Fibroblast of mammary gland (primary cell): ENCODE data around the gene ICE2.

ENCODE experiments used
- DNase-seq: peaks from one replicate; pipeline ENCODE4 v3.0.0-alpha.2; 2010; ENCODE audit warnings: low read depth
- H3K4me3 ChIP-seq: 2 replicates; pipeline ENCODE4 v1.5.1; 2011; ENCODE audit warnings: low read depth, mild to moderate bottlenecking, low read length, moderate library complexity; ENCODE audit not compliant: control insufficient read depth
- TF ChIP-seq, protein P1 (sequence below): conservative IDR thresholded peaks from 2 replicates; pipeline ENCODE4 v1.5.1; 2011; ENCODE audit warnings: low read depth, low read length, inconsistent platforms; ENCODE audit not compliant: control insufficient read depth, insufficient read depth

Gene ICE2

DNA sequence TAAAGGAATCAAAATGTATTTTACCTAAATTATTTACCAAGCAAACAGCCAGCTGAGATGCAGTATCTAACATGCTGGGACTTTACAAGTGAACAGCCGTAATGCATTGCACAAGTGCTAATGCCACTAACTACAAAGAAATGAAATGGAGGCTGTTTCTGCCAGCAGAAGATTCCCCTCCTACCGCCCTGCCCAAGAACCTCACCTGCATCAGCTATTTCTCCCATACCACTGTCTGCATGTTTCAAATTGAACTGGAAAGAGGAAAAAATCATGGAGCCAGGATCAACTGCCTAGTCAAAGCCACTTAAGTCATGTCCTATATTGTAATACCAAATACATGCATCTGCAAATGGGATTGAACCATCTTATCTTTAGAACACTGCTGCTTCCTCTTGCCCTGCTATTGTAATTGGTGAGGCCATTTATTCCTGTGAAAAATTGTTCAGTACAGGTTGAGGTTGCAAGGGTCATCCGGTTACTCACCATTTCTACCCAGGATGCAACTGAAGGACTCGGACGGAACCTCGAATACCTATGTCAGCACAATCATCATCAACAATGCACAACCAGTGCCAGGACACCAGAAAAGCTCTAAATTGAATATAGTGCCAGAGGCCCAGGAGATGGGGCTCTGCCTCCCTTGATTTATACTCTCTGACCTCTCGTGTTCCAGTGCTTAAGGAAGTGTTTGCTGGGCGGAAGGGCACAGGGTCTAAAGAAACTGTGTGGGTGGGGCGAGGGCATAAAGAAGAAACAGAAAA, 108.7 kb downstream of the ICE2 start:
- no peak overlapping the region for H3K4me3 ChIP-seq
- TF ChIP-seq, protein P1, sequence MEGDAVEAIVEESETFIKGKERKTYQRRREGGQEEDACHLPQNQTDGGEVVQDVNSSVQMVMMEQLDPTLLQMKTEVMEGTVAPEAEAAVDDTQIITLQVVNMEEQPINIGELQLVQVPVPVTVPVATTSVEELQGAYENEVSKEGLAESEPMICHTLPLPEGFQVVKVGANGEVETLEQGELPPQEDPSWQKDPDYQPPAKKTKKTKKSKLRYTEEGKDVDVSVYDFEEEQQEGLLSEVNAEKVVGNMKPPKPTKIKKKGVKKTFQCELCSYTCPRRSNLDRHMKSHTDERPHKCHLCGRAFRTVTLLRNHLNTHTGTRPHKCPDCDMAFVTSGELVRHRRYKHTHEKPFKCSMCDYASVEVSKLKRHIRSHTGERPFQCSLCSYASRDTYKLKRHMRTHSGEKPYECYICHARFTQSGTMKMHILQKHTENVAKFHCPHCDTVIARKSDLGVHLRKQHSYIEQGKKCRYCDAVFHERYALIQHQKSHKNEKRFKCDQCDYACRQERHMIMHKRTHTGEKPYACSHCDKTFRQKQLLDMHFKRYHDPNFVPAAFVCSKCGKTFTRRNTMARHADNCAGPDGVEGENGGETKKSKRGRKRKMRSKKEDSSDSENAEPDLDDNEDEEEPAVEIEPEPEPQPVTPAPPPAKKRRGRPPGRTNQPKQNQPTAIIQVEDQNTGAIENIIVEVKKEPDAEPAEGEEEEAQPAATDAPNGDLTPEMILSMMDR = no peak
- DNase-seq = peak; percentile 72

DNA sequence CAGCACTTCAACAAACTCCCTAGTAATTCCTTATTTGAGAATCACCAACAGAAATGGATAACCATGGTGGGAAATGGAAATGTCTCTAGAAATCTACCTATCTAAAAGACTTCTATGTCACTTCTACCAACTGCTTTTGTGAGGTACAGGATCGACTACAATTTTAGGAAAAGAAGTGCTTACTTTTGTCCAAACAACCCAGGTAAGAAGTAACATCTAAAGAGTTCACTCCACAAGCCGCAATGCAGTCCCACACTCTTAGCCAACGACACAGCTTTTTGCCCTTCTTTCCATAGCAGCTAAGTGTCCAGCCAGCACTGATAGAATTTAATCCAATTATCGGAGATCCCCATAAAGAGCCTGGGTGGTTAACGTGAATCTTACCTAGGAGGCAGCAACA, 109.2 kb downstream of the ICE2 start:
- H3K4me3 ChIP-seq = no peak overlapping the region
- TF ChIP-seq, protein P1 = no peak
- DNase-seq = no peak
